AG09319 (cell line): Measurements from ENCODE around the gene KSR2.
A peak's percentile ranks its signal among the peaks of the same experiment; 100 is the strongest.

Source experiments
- DNase-seq: peaks from one replicate; pipeline ENCODE4 v3.0.0-alpha.2; 2010; ENCODE audit warnings: low read depth; ENCODE audit errors: extremely low read depth
- TF ChIP-seq, protein P1 (sequence below): IDR thresholded peaks from 2 replicates; pipeline ENCODE4 v1.5.1; 2011; ENCODE audit warnings: low read depth, mild to moderate bottlenecking, inconsistent platforms, low read length, moderate library complexity

Gene KSR2

GRCh38 chr12:117981267-117981666, 12.5 kb upstream of the KSR2 start:
- TF ChIP-seq, protein P1, sequence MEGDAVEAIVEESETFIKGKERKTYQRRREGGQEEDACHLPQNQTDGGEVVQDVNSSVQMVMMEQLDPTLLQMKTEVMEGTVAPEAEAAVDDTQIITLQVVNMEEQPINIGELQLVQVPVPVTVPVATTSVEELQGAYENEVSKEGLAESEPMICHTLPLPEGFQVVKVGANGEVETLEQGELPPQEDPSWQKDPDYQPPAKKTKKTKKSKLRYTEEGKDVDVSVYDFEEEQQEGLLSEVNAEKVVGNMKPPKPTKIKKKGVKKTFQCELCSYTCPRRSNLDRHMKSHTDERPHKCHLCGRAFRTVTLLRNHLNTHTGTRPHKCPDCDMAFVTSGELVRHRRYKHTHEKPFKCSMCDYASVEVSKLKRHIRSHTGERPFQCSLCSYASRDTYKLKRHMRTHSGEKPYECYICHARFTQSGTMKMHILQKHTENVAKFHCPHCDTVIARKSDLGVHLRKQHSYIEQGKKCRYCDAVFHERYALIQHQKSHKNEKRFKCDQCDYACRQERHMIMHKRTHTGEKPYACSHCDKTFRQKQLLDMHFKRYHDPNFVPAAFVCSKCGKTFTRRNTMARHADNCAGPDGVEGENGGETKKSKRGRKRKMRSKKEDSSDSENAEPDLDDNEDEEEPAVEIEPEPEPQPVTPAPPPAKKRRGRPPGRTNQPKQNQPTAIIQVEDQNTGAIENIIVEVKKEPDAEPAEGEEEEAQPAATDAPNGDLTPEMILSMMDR = no peak
- no peak for DNase-seq

- TF ChIP-seq, protein P1 = no peak
- DNase-seq = peak; percentile 25
Measured at GRCh38 chr12:117980616-117981015, 11.8 kb upstream of the KSR2 start.

GRCh38 chr12:117977373-117977772, 8.6 kb upstream of the KSR2 start:
- no peak for DNase-seq

DNA sequence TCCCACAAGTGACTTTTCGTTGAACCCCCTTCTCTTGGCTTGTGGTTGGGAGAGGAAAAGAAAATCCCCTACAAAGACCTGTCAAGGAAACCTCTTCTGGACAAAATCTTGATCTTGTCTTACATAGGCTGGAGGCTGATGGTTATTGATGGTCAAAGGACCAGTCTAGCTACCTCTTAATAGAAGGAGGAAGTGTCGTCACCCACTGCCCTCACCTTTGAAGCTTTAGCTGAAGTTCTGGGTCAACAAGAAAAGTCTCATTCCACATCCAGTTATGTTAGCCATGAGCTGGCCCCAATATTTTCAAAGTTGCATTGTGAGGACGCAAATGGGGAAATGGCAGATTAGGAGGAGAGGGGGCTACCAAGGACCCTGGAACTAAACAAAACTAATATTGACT, 6.2 kb upstream of the KSR2 start:
- DNase-seq = no peak
- TF ChIP-seq, protein P1 = no peak

More at GRCh38 chr12:117977373-117977772, 8.6 kb upstream of the KSR2 start:
- TF ChIP-seq, protein P1 = no peak

- DNase-seq = no peak
- TF ChIP-seq, protein P1 = no peak
Measured at GRCh38 chr12:117972301-117972700, 3.5 kb upstream of the KSR2 start.

DNA sequence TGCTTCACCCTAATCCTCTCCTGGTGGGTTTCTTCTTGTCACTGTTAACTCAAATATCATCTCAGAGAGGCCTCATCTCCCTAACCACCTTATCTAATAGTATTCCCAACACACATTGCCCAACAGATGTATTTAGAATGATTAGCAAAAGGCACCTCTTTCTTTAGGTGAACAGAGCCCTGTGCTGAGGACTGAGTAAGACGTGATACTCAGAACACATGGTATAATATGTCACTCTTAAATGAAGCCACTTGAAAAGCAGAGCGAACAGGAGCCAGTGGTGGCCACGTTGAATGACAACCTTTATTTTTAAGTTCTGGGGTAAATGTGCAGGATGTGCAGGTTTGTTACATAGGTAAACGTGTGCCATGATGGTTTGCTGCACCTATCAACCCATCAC, 1.5 kb upstream of the KSR2 start:
- TF ChIP-seq, protein P1 = no peak
- no peak for DNase-seq

GRCh38 chr12:117968151-117968789, 520 bp downstream of the KSR2 start:
- TF ChIP-seq, protein P1 = no peak
- no peak for DNase-seq
